SK-N-SH treated with all-trans-retinoic acid at 6 μM for 48 hours (cell line): ENCODE results near the gene DOCK1.

Experiments
- CREB5 ChIP-seq: fragments of 250-450 bp; sonication (Bioruptor Pico); IDR thresholded peaks from 2 replicates; pipeline ENCODE4 v1.5.1; 2020; ENCODE audit warnings: low read depth, mild to moderate bottlenecking, moderate library complexity
- CSDC2 ChIP-seq: fragments of 250-450 bp; sonication (Bioruptor Pico); IDR thresholded peaks from 2 replicates; pipeline ENCODE4 v1.5.0; 2020; ENCODE audit warnings: mild to moderate bottlenecking, moderate library complexity
- RARB ChIP-seq: fragments of 250-450 bp; sonication (Bioruptor Pico); IDR thresholded peaks from 2 replicates; pipeline ENCODE4 v1.8.0; 2021; ENCODE audit warnings: mild to moderate bottlenecking, moderate library complexity
- TCF4 ChIP-seq: fragments of 250-450 bp; sonication (Bioruptor Pico); IDR thresholded peaks from 2 replicates; pipeline ENCODE4 v1.8.0; 2021; ENCODE audit warnings: mild to moderate bottlenecking, moderate library complexity, borderline replicate concordance
- TOX ChIP-seq: fragments of 250-450 bp; sonication (Bioruptor Pico); IDR thresholded peaks from 2 replicates; pipeline ENCODE4 v1.8.0; 2021; ENCODE audit warnings: mild to moderate bottlenecking, moderate library complexity, borderline replicate concordance
- ZFP30 ChIP-seq: fragments of 450-650 bp; formaldehyde crosslinking; IDR thresholded peaks from 2 replicates; pipeline ENCODE4 v1.5.0; 2022; ENCODE audit warnings: mild to moderate bottlenecking, moderate library complexity
- ZNF8 ChIP-seq: fragments of 450-650 bp; formaldehyde crosslinking; IDR thresholded peaks from 2 replicates; pipeline ENCODE4 v1.5.0; 2020; ENCODE audit warnings: mild to moderate bottlenecking, moderate library complexity

- TF ChIP-seq ZFP30 (CRISPR knock-in tag) (no peak), CREB5 (CRISPR knock-in tag) (no peak), CSDC2 (CRISPR knock-in tag) (no peak), RARB (CRISPR knock-in tag) (no peak), TCF4 (no peak), ZNF8 (CRISPR knock-in tag) (no peak), TOX (CRISPR knock-in tag) (no peak)
These were observed 524.5 kb downstream of the DOCK1 start for GRCh38 chr10:127429601-127430312.
